CD4-positive, alpha-beta T cell treated with Interleukin-4 for 4 hours (primary cell): ENCODE results near the gene RAP2C.

Experiments used
- DNase-seq: peaks from one replicate; pipeline ENCODE4 v3.0.0-alpha.2; 2020

Gene RAP2C

GRCh38 chrX:132219343-132219768 is at the start of gene RAP2C:
TSS of gene RAP2C (minus strand) at chrX:132219447. CDS start at chrX:132217268, 2,179 bp downstream.
- peak; percentile 63 for DNase-seq

GRCh38 chrX:132267392-132267791 is 48.1 kb upstream of the RAP2C start:
- DNase-seq, result no peak

- DNase-seq, result no peak
Observed at GRCh38 chrX:132266583-132267355, 47.5 kb upstream of the RAP2C start.

GRCh38 chrX:132263127-132263526 is 43.9 kb upstream of the RAP2C start:
- DNase-seq, result no peak

- no peak for DNase-seq
Observed at GRCh38 chrX:132258509-132258908, 39.3 kb upstream of the RAP2C start.

GRCh38 chrX:132257116-132257515 is 37.9 kb upstream of the RAP2C start:
- DNase-seq, result no peak

- no peak for DNase-seq
Observed at GRCh38 chrX:132236121-132236520, 16.9 kb upstream of the RAP2C start.

- no peak for DNase-seq
Observed at GRCh38 chrX:132235488-132235887, 16.2 kb upstream of the RAP2C start.

GRCh38 chrX:132231587-132231986 is 12.3 kb upstream of the RAP2C start:
- no peak for DNase-seq

- DNase-seq, result no peak
Observed at GRCh38 chrX:132227383-132228112, 8.3 kb upstream of the RAP2C start.

GRCh38 chrX:132226169-132226568 is 6.9 kb upstream of the RAP2C start:
- DNase-seq, result no peak

GRCh38 chrX:132218100-132218812 is 991 bp downstream of the RAP2C start:
- DNase-seq, result peak; percentile 85

GRCh38 chrX:132217203-132218073 is 1.8 kb downstream of the RAP2C start:
- DNase-seq, result peak; percentile 82

GRCh38 chrX:132216806-132217202 is 2.4 kb downstream of the RAP2C start:
- DNase-seq, result peak; percentile 62

- DNase-seq, result no peak
Observed at GRCh38 chrX:132216283-132216682, 3.0 kb downstream of the RAP2C start.

GRCh38 chrX:132214518-132214917 is 4.7 kb downstream of the RAP2C start:
- no peak for DNase-seq

GRCh38 chrX:132209527-132209926 is 9.7 kb downstream of the RAP2C start:
- no peak for DNase-seq

GRCh38 chrX:132208422-132208821 is 10.8 kb downstream of the RAP2C start:
- no peak for DNase-seq

- DNase-seq, result no peak
Observed at GRCh38 chrX:132207996-132208395, 11.3 kb downstream of the RAP2C start.

GRCh38 chrX:132206259-132206658 is 13.0 kb downstream of the RAP2C start:
- DNase-seq, result no peak

- DNase-seq, result no peak
Observed at GRCh38 chrX:132204629-132205028, 14.6 kb downstream of the RAP2C start.

- no peak for DNase-seq
Observed at GRCh38 chrX:132200976-132201375, 18.3 kb downstream of the RAP2C start.

- no peak for DNase-seq
Observed at GRCh38 chrX:132199941-132200340, 19.3 kb downstream of the RAP2C start.
